IMR-90 (cell line): ENCODE measurements around the gene OR2T4. TPM values are rescaled to one million over a fixed set of nuclear protein-coding genes. Genes with fewer than 3 reads are reported as not detected.

Source experiments
- ATAC-seq: fragments of 200-7000 bp; cut with Tn5 transposase; 2 replicates; pipeline ENCODE4 v1.9.1; 2020; ENCODE audit warnings: low read depth, mild to moderate bottlenecking, moderate library complexity
- BruUV-seq: library from RNA; stranded (reverse); fragments of 400-500 nt; replicated peaks from 2 replicates; lab custom pipeline; 2021; lab: Mats Ljungman, UMichigan
- CTCF ChIA-PET: fragments of 300-600 bp; formaldehyde crosslinking; extraction: SDS; loops from one replicate; lab custom pipeline; 2021; ENCODE audit warnings: antibody characterized with exemption; lab: Yijun Ruan, JAX
- POLR2A ChIA-PET: fragments of 300-600 bp; sonication (Branson Sonifier 250); formaldehyde crosslinking; loops from one replicate; lab custom pipeline; 2022; ENCODE audit warnings: antibody characterized with exemption; ENCODE audit not compliant: unreplicated experiment; lab: Charles Lee
- DNase-seq: peaks from one replicate; pipeline ENCODE4 v3.0.0; 2013
- H2AFZ ChIP-seq: replicated peaks from 2 replicates; pipeline ENCODE3; 2013; ENCODE audit warnings: low read length, mild to moderate bottlenecking; ENCODE audit not compliant: poor library complexity
- H2AK5ac ChIP-seq: 2 replicates; pipeline ENCODE4 v1.6.1; 2013; ENCODE audit warnings: low read depth, low read length, inconsistent platforms
- H2AK9ac ChIP-seq: replicated peaks from 2 replicates; pipeline ENCODE3; 2013; ENCODE audit warnings: mild to moderate bottlenecking, low read depth, low read length, moderate library complexity; ENCODE audit not compliant: poor library complexity
- H2BK120ac ChIP-seq: 2 replicates; pipeline ENCODE4 v1.6.1; 2013; ENCODE audit warnings: low read depth, low read length, inconsistent platforms
- H2BK15ac ChIP-seq: 3 replicates; pipeline ENCODE4 v1.6.1; 2013; ENCODE audit warnings: low read depth, low read length, inconsistent platforms
- H2BK20ac ChIP-seq: 2 replicates; pipeline ENCODE4 v1.6.1; 2013; ENCODE audit warnings: low read depth, mild to moderate bottlenecking, inconsistent platforms, low read length, moderate library complexity
- H2BK5ac ChIP-seq: 2 replicates; pipeline ENCODE4 v1.6.1; 2013; ENCODE audit warnings: mild to moderate bottlenecking, low read depth, low read length, inconsistent platforms; ENCODE audit not compliant: poor library complexity, severe bottlenecking
- H3K14ac ChIP-seq: replicated peaks from 2 replicates; pipeline ENCODE4 v1.6.1; 2013; ENCODE audit warnings: low read depth, low read length, inconsistent platforms
- H3K18ac ChIP-seq: 2 replicates; pipeline ENCODE4 v1.6.1; 2013; ENCODE audit warnings: low read depth, low read length, control low read depth
- H3K23ac ChIP-seq: 2 replicates; pipeline ENCODE4 v1.6.1; 2013; ENCODE audit warnings: low read depth, low read length, inconsistent platforms
- H3K27ac ChIP-seq: 2 replicates; pipeline ENCODE4 v1.5.1; 2013; ENCODE audit warnings: mild to moderate bottlenecking, control low read depth, low read length; ENCODE audit not compliant: insufficient read depth
- H3K27me3 ChIP-seq: 2 replicates; pipeline ENCODE4 v1.6.1; 2013; ENCODE audit warnings: low read length; ENCODE audit not compliant: control insufficient read depth, insufficient read depth
- H3K36me3 ChIP-seq: 2 replicates; pipeline ENCODE4 v1.6.1; 2013; ENCODE audit warnings: low read length, mixed read lengths; ENCODE audit not compliant: control insufficient read depth, insufficient read depth
- H3K4ac ChIP-seq: 2 replicates; pipeline ENCODE4 v1.6.1; 2013; ENCODE audit warnings: low read depth, low read length, inconsistent platforms
- H3K4me1 ChIP-seq: 2 replicates; pipeline ENCODE4 v1.6.1; 2013; ENCODE audit warnings: low read length, mixed read lengths; ENCODE audit not compliant: control insufficient read depth, insufficient read depth
- H3K4me2 ChIP-seq: 2 replicates; pipeline ENCODE4 v1.6.1; 2013; ENCODE audit warnings: low read depth, mild to moderate bottlenecking, control low read depth, low read length, moderate library complexity
- H3K4me3 ChIP-seq: 2 replicates; pipeline ENCODE4 v1.5.1; 2013; ENCODE audit warnings: low read depth, mild to moderate bottlenecking, control low read depth, low read length, moderate library complexity; ENCODE audit not compliant: insufficient read depth
- H3K56ac ChIP-seq: 2 replicates; pipeline ENCODE4 v1.6.1; 2013; ENCODE audit warnings: low read length, inconsistent platforms; ENCODE audit not compliant: insufficient read depth; ENCODE audit errors: extremely low read depth
- H3K79me1 ChIP-seq, 2 experiments: 2 replicates each; pipeline ENCODE4 v1.6.1; 2013; ENCODE audit warnings: low read length in 2 of 2, inconsistent platforms in 1 of 2, low read depth in 1 of 2
- H3K9ac ChIP-seq: 2 replicates; pipeline ENCODE4 v1.6.1; 2013; ENCODE audit warnings: low read depth, low read length, control low read depth
- H3K9me1 ChIP-seq: 2 replicates; pipeline ENCODE4 v1.6.1; 2013; ENCODE audit warnings: low read length, inconsistent platforms; ENCODE audit not compliant: insufficient read depth
- H3K9me3 ChIP-seq: 2 replicates; pipeline ENCODE4 v1.6.1; 2013; ENCODE audit warnings: low read length; ENCODE audit not compliant: control insufficient read depth, insufficient read depth
- H4K20me1 ChIP-seq: 2 replicates; pipeline ENCODE4 v1.6.1; 2013; ENCODE audit warnings: low read length, inconsistent platforms; ENCODE audit not compliant: insufficient read depth
- H4K5ac ChIP-seq: 2 replicates; pipeline ENCODE4 v1.6.1; 2013; ENCODE audit warnings: mild to moderate bottlenecking, low read depth, low read length, control low read depth
- H4K8ac ChIP-seq, 2 experiments: 2 replicates each; pipeline ENCODE4 v1.6.1; 2013; ENCODE audit warnings: low read depth in 2 of 2, low read length in 2 of 2, control low read depth in 1 of 2, inconsistent platforms in 1 of 2
- H4K91ac ChIP-seq: 2 replicates; pipeline ENCODE4 v1.6.1; 2013; ENCODE audit warnings: low read depth, low read length, inconsistent platforms; ENCODE audit not compliant: insufficient read depth
- BHLHE40 ChIP-seq: fragments of 150-350 bp; IDR thresholded peaks from 2 replicates; pipeline ENCODE4 v1.6.1; 2016; ENCODE audit warnings: mild to moderate bottlenecking, low read depth, low read length
- CEBPB ChIP-seq: IDR thresholded peaks from 2 replicates; pipeline ENCODE4 v1.6.1; 2012; ENCODE audit warnings: low read depth, low read length, improper control_type of control experiment
- CHD1 ChIP-seq: IDR thresholded peaks from 2 replicates; pipeline ENCODE4 v1.6.1; 2012; ENCODE audit warnings: low read depth, low read length, improper control_type of control experiment
- CTCF ChIP-seq: conservative IDR thresholded peaks from 2 replicates; pipeline ENCODE4 v1.5.1; 2012; ENCODE audit warnings: mild to moderate bottlenecking, low read depth, low read length, improper control_type of control experiment
- ELK1 ChIP-seq: fragments of 150-350 bp; IDR thresholded peaks from 2 replicates; pipeline ENCODE4 v1.6.1; 2016; ENCODE audit warnings: low read depth, mild to moderate bottlenecking, low read length, moderate library complexity, borderline replicate concordance
- FOS ChIP-seq: fragments of 150-350 bp; IDR thresholded peaks from 2 replicates; pipeline ENCODE4 v1.6.1; 2016; ENCODE audit warnings: low read depth, low read length
- MAFK ChIP-seq: IDR thresholded peaks from 2 replicates; pipeline ENCODE4 v1.6.1; 2012; ENCODE audit warnings: low read depth, low read length, improper control_type of control experiment
- MAZ ChIP-seq: IDR thresholded peaks from 2 replicates; pipeline ENCODE4 v1.6.1; 2012; ENCODE audit warnings: low read depth, mild to moderate bottlenecking, low read length, improper control_type of control experiment, moderate library complexity, borderline replicate concordance
- MXI1 ChIP-seq: IDR thresholded peaks from 2 replicates; pipeline ENCODE4 v1.6.1; 2012; ENCODE audit warnings: low read depth, mild to moderate bottlenecking, low read length, moderate library complexity, borderline replicate concordance
- NFE2L2 ChIP-seq: fragments of 150-350 bp; IDR thresholded peaks from 2 replicates; pipeline ENCODE4 v1.6.1; 2016; ENCODE audit warnings: low read depth, mild to moderate bottlenecking, low read length
- POLR2A ChIP-seq: IDR thresholded peaks from 2 replicates; pipeline ENCODE4 v1.6.1; 2012; ENCODE audit warnings: mild to moderate bottlenecking, low read depth, low read length
- RAD21 ChIP-seq: IDR thresholded peaks from 2 replicates; pipeline ENCODE4 v1.6.1; 2012; ENCODE audit warnings: low read length, improper control_type of control experiment
- RCOR1 ChIP-seq: IDR thresholded peaks from 2 replicates; pipeline ENCODE4 v1.6.1; 2012; ENCODE audit warnings: mild to moderate bottlenecking, low read length, improper control_type of control experiment; ENCODE audit not compliant: insufficient replicate concordance
- SMC3 ChIP-seq: fragments of 150-350 bp; IDR thresholded peaks from 2 replicates; pipeline ENCODE4 v1.6.1; 2016; ENCODE audit warnings: low read depth, mild to moderate bottlenecking, antibody characterized with exemption, low read length, moderate library complexity
- USF2 ChIP-seq: fragments of 150-350 bp; IDR thresholded peaks from 2 replicates; pipeline ENCODE4 v1.6.1; 2017; ENCODE audit warnings: mild to moderate bottlenecking, antibody characterized with exemption, low read length, low read depth
- WGBS, 2 experiments: methylation state at CpG; one replicate each; pipeline versions ENCODE4 v1.1.5 to v1.1.7; 2013; ENCODE audit warnings: missing lambda C conversion rate in 2 of 2; ENCODE audit not compliant: insufficient read length in 1 of 2; ENCODE audit errors: extremely low coverage in 2 of 2; 5-methylcytosine and 5-hydroxymethylcytosine counted together
- dilution Hi-C: fragments of 300-500 bp; cut with HindIII; formaldehyde crosslinking; loops from one replicate; pipeline ENCODE4 v1.14.3; 2018; ENCODE audit warnings: low sequenced_read_pairs; ENCODE audit not compliant: unreplicated experiment
- in situ Hi-C: fragments of 300-500 bp; cut with MboI; formaldehyde crosslinking; loops from 3 replicates; pipeline ENCODE4 v1.14.3; 2019; ENCODE audit warnings: low sequenced_read_pairs, inconsistent platforms, mixed read lengths
- intact Hi-C: fragments of 100-400 bp; cut with micrococcal nuclease; formaldehyde crosslinking; loops from 2 replicates; pipeline ENCODE4 v1.10.0; 2022
- polyA plus RNA-seq, 3 experiments: library from polyadenylated mRNA; depleted of rRNA; stranded (reverse); fragments of >200 nt; gene quantifications; 2 replicates each; pipeline ENCODE4 v1.2.3, GENCODE V29; 2012; ENCODE audit warnings: low replicate concordance in 1 of 3
- total RNA-seq: library from RNA; depleted of rRNA; stranded (reverse); fragments of >200 nt; gene quantifications from 2 replicates; pipeline ENCODE4 v1.2.3, GENCODE V29; 2012

The OR2T4 gene
- total and polyA plus RNA-seq, 2 of the 4 experiments (the other 2 are of a cell fraction) = not detected

- H2BK15ac ChIP-seq = no peak within 1 kb of the TSS
- TF ChIP-seq POLR2A (no peak), CTCF (no peak), BHLHE40 (no peak), MAFK (no peak), RAD21 (no peak), USF2 (no peak), CHD1 (no peak), SMC3 (no peak), FOS (no peak), CEBPB (no peak), MAZ (no peak), ELK1 (no peak), RCOR1 (no peak), MXI1 (no peak), NFE2L2 (no peak)
- no peak within 1 kb of the TSS for H3K4ac ChIP-seq
- H3K79me1 ChIP-seq = no peaks in the 10 kb centered on the region
- H2BK5ac ChIP-seq = no peak within 1 kb of the TSS
- no peaks in the 10 kb centered on the region for H4K20me1 ChIP-seq
- no peak within 1 kb of the TSS for H3K14ac ChIP-seq
- intact Hi-C loops (no loop called here), in situ Hi-C loops (no loop called here), dilution Hi-C loops (no loop called here)
- H3K9ac ChIP-seq = no peak within 1 kb of the TSS
- no TSS peak for BruUV-seq
- no peak for ATAC-seq
- ChIA-PET CTCF (no interaction called here), POLR2A (no interaction called here)
- H3K56ac ChIP-seq = no peak within 1 kb of the TSS
- H3K4me3 ChIP-seq = no peak within 1 kb of the TSS
- H2AFZ ChIP-seq = no peak within 1 kb of the TSS
- H3K27ac ChIP-seq = no peak within 1 kb of the TSS
- no peak within 1 kb of the TSS for H4K5ac ChIP-seq
- H3K27me3 ChIP-seq = no peaks in the 10 kb centered on the region
- no peak for DNase-seq
- H3K9me3 ChIP-seq = peaks cover 9% of the 10 kb centered on the region
- H4K91ac ChIP-seq = no peak within 1 kb of the TSS
- H2BK120ac ChIP-seq = no peak within 1 kb of the TSS
- no peak within 1 kb of the TSS for H4K8ac ChIP-seq
- no peak within 1 kb of the TSS for H2BK20ac ChIP-seq
- no peak within 1 kb of the TSS for H2AK9ac ChIP-seq
- no peaks in the 10 kb centered on the region for H3K9me1 ChIP-seq
- WGBS, 2 experiments = no CpG with 5 or more reads among the region's 4 CpGs
- no peak within 1 kb of the TSS for H3K18ac ChIP-seq
- no peak within 1 kb of the TSS for H3K4me2 ChIP-seq
- H2AK5ac ChIP-seq = no peak within 1 kb of the TSS
- H3K4me1 ChIP-seq = no peaks in the 10 kb centered on the region
- H3K23ac ChIP-seq = no peak within 1 kb of the TSS
- no peaks in the 10 kb centered on the region for H3K36me3 ChIP-seq
Observed at GRCh38 chr1:248348475-248348874, 13.0 kb upstream of the OR2T4 start, which contains the start of gene OR14C36. Gene OR14C36 (plus strand): TSS chr1:248348775. CDS start chr1:248348775, 0 bp downstream.
